ENCODE data around the gene C6orf120. TPM values are rescaled to one million over a fixed set of nuclear protein-coding genes. Genes with fewer than 3 reads are reported as not detected.

C6orf120 gene
- total and polyA plus RNA-seq, 5 donors from 2014 or later: 9.7 to 18.2 (median 11.5) TPM

GRCh38 chr6:169722362-169723199 lies 20.7 kb downstream of the C6orf120 start:
- peaks cover 47% of the 10 kb centered on the region for H3K4me1 ChIP-seq (ENCODE audit: control insufficient read depth, insufficient read depth, low read length, poor library complexity, severe bottlenecking)
- H3K36me3 ChIP-seq (ENCODE audit: control insufficient read depth, insufficient read depth, low read length): peaks cover 4% of the 10 kb centered on the region
- no peaks in the 10 kb centered on the region for H3K27me3 ChIP-seq (ENCODE audit: control insufficient read depth, insufficient read depth, low read length)
- DNase-seq (no peak), ATAC-seq (ENCODE audit: low read depth in 2 of 2) (peak; percentile 23 to 24)
- Mint-ChIP-seq H3K27ac (peak overlapping the region; percentile 93 to 99 (median 96)), H3K9me3 (no peaks in the 10 kb centered on the region), H3K36me3 (peaks cover 5% of the 10 kb centered on the region), H3K4me1 (peaks cover 27 to 59% (median 48%) of the 10 kb centered on the region in 4 donors), H3K27me3 (peaks cover 4% of the 10 kb centered on the region), H3K4me3 (peak overlapping the region; percentile 92 to 96 (median 94))
- H3K9me3 ChIP-seq (ENCODE audit: control insufficient read depth in 2 of 2, low read length in 2 of 2): no peaks in the 10 kb centered on the region
- H3K27ac ChIP-seq (ENCODE audit: insufficient read depth, low read length, poor library complexity, severe bottlenecking): peak overlapping the region; percentile 85
- H3K4me3 ChIP-seq (ENCODE audit: low read depth, low read length): peak overlapping the region; percentile 98

GRCh38 chr6:169723200-169723909 lies 21.4 kb downstream of the C6orf120 start:
- peak overlapping the region; percentile 85 for H3K27ac ChIP-seq (ENCODE audit: insufficient read depth, low read length, poor library complexity, severe bottlenecking)
- Mint-ChIP-seq H3K4me1 (peaks cover 27 to 59% (median 46%) of the 10 kb centered on the region in 4 donors), H3K27me3 (peaks cover 4% of the 10 kb centered on the region), H3K36me3 (peaks cover 5% of the 10 kb centered on the region), H3K27ac (peak overlapping the region; percentile 93 to 99 (median 96)), H3K4me3 (peak overlapping the region; percentile 92 to 96 (median 94)), H3K9me3 (no peaks in the 10 kb centered on the region)
- peaks cover 4% of the 10 kb centered on the region for H3K36me3 ChIP-seq (ENCODE audit: control insufficient read depth, insufficient read depth, low read length)
- no peaks in the 10 kb centered on the region for H3K27me3 ChIP-seq (ENCODE audit: control insufficient read depth, insufficient read depth, low read length)
- DNase-seq (peak; percentile 58 to 82 (median 80)), ATAC-seq (ENCODE audit: low read depth in 2 of 2) (peak; percentile 43 to 44)
- H3K9me3 ChIP-seq (ENCODE audit: control insufficient read depth in 2 of 2, low read length in 2 of 2): no peaks in the 10 kb centered on the region
- peaks cover 45% of the 10 kb centered on the region for H3K4me1 ChIP-seq (ENCODE audit: control insufficient read depth, insufficient read depth, low read length, poor library complexity, severe bottlenecking)
- peak overlapping the region; percentile 98 for H3K4me3 ChIP-seq (ENCODE audit: low read depth, low read length)

- Histone ChIP-seq H3K9me3 (ENCODE audit: control insufficient read depth in 2 of 2, low read length in 2 of 2) (no peaks in the 10 kb centered on the region), H3K27ac (ENCODE audit: insufficient read depth, low read length, poor library complexity, severe bottlenecking) (peak overlapping the region; percentile 23), H3K36me3 (ENCODE audit: control insufficient read depth, insufficient read depth, low read length) (peaks cover 4% of the 10 kb centered on the region), H3K27me3 (ENCODE audit: control insufficient read depth, insufficient read depth, low read length) (no peaks in the 10 kb centered on the region), H3K4me1 (ENCODE audit: control insufficient read depth, insufficient read depth, low read length, poor library complexity, severe bottlenecking) (peaks cover 39% of the 10 kb centered on the region), H3K4me3 (ENCODE audit: low read depth, low read length) (no peak overlapping the region)
- Mint-ChIP-seq H3K36me3 (peaks cover 5% of the 10 kb centered on the region), H3K27me3 (peaks cover 4% of the 10 kb centered on the region), H3K27ac (peak overlapping the region in 1 of 3 donors; percentile 44), H3K4me1 (peaks cover 24 to 56% (median 43%) of the 10 kb centered on the region in 4 donors), H3K9me3 (no peaks in the 10 kb centered on the region), H3K4me3 (peak overlapping the region in 2 of 4 donors; percentile 63 to 80)
- DNase-seq (peak; percentile 38 to 48 (median 46)), ATAC-seq (ENCODE audit: low read depth in 2 of 2) (peak; percentile 45 to 48)
These were observed 22.1 kb downstream of the C6orf120 start for GRCh38 chr6:169723991-169724493.

- peaks cover 35% of the 10 kb centered on the region for H3K4me1 ChIP-seq (ENCODE audit: control insufficient read depth, insufficient read depth, low read length, poor library complexity, severe bottlenecking)
- H3K9me3 ChIP-seq (ENCODE audit: control insufficient read depth in 2 of 2, low read length in 2 of 2): no peaks in the 10 kb centered on the region
- no peaks in the 10 kb centered on the region for H3K27me3 ChIP-seq (ENCODE audit: control insufficient read depth, insufficient read depth, low read length)
- ATAC-seq (ENCODE audit: low read depth in 2 of 2): peak; percentile 50
- Mint-ChIP-seq H3K9me3 (no peaks in the 10 kb centered on the region), H3K27ac (peak within 1 kb of the TSS; percentile 93 to 99 (median 96)), H3K27me3 (peaks cover 4% of the 10 kb centered on the region), H3K36me3 (peaks cover 5% of the 10 kb centered on the region), H3K4me3 (peak within 1 kb of the TSS; percentile 92 to 96 (median 94)), H3K4me1 (peaks cover 19 to 51% (median 37%) of the 10 kb centered on the region in 4 donors)
- H3K4me3 ChIP-seq (ENCODE audit: low read depth, low read length): peak within 1 kb of the TSS; percentile 98
- peak within 1 kb of the TSS; percentile 85 for H3K27ac ChIP-seq (ENCODE audit: insufficient read depth, low read length, poor library complexity, severe bottlenecking)
- H3K36me3 ChIP-seq (ENCODE audit: control insufficient read depth, insufficient read depth, low read length): peaks cover 4% of the 10 kb centered on the region
- peak; percentile 61 to 66 (median 61) for DNase-seq
These were observed 22.7 kb downstream of the C6orf120 start, which contains the start of gene PHF10 for GRCh38 chr6:169724494-169725124. Gene PHF10 (minus strand): TSS chr6:169724500. CDS start chr6:169723931, 569 bp downstream.

GRCh38 chr6:169725125-169726048 lies 23.5 kb downstream of the C6orf120 start:
- ATAC-seq (ENCODE audit: low read depth in 2 of 2) (no peak), DNase-seq (peak in 2 of 3 donors; percentile 9 to 20)
- H3K27ac ChIP-seq (ENCODE audit: insufficient read depth, low read length, poor library complexity, severe bottlenecking): peak overlapping the region; percentile 70
- Mint-ChIP-seq H3K4me3 (peak overlapping the region; percentile 83 to 92 (median 90)), H3K27me3 (peaks cover 4% of the 10 kb centered on the region), H3K36me3 (peaks cover under 1% of the 10 kb centered on the region), H3K4me1 (peaks cover 15 to 43% (median 31%) of the 10 kb centered on the region in 4 donors), H3K9me3 (no peaks in the 10 kb centered on the region), H3K27ac (peak overlapping the region; percentile 79 to 91 (median 85))
- no peaks in the 10 kb centered on the region for H3K9me3 ChIP-seq (ENCODE audit: control insufficient read depth in 2 of 2, low read length in 2 of 2)
- H3K4me1 ChIP-seq (ENCODE audit: control insufficient read depth, insufficient read depth, low read length, poor library complexity, severe bottlenecking): peaks cover 32% of the 10 kb centered on the region
- peak overlapping the region; percentile 68 for H3K4me3 ChIP-seq (ENCODE audit: low read depth, low read length)
- H3K27me3 ChIP-seq (ENCODE audit: control insufficient read depth, insufficient read depth, low read length): no peaks in the 10 kb centered on the region
- H3K36me3 ChIP-seq (ENCODE audit: control insufficient read depth, insufficient read depth, low read length): no peaks in the 10 kb centered on the region

GRCh38 chr6:169726049-169726400 lies 24.1 kb downstream of the C6orf120 start:
- Mint-ChIP-seq H3K36me3 (no peaks in the 10 kb centered on the region), H3K4me1 (peaks cover 13 to 42% (median 25%) of the 10 kb centered on the region in 4 donors), H3K4me3 (peak overlapping the region; percentile 83 to 92 (median 90)), H3K27ac (peak overlapping the region in 1 of 3 donors; percentile 56), H3K9me3 (no peaks in the 10 kb centered on the region), H3K27me3 (peaks cover 4% of the 10 kb centered on the region)
- DNase-seq (no peak), ATAC-seq (ENCODE audit: low read depth in 2 of 2) (no peak)
- no peaks in the 10 kb centered on the region for H3K36me3 ChIP-seq (ENCODE audit: control insufficient read depth, insufficient read depth, low read length)
- no peaks in the 10 kb centered on the region for H3K9me3 ChIP-seq (ENCODE audit: control insufficient read depth in 2 of 2, low read length in 2 of 2)
- H3K4me1 ChIP-seq (ENCODE audit: control insufficient read depth, insufficient read depth, low read length, poor library complexity, severe bottlenecking): peaks cover 27% of the 10 kb centered on the region
- H3K27ac ChIP-seq (ENCODE audit: insufficient read depth, low read length, poor library complexity, severe bottlenecking): no peak overlapping the region
- no peak overlapping the region for H3K4me3 ChIP-seq (ENCODE audit: low read depth, low read length)
- H3K27me3 ChIP-seq (ENCODE audit: control insufficient read depth, insufficient read depth, low read length): no peaks in the 10 kb centered on the region
